Activated T-cell treated with anti-CD3 and anti-CD28 coated beads, Interleukin-2, amount 50 U/mL, for 4 hours (primary cell): Measurements from ENCODE around the gene RHOB. TPM values are rescaled to one million over a fixed set of nuclear protein-coding genes. Genes with fewer than 3 reads are reported as not detected.

Experiments
- ATAC-seq, 2 donors: fragments of 200-7000 bp; cut with Tn5 transposase; one replicate each; pipeline ENCODE4 v1.10.0; 2021
- DNase-seq: peaks from one replicate; pipeline ENCODE4 v3.0.0-alpha.2; 2020
- H3K27me3 Mint-ChIP-seq: one replicate; pipeline ENCODE4 v1.8.0; 2021; ENCODE audit warnings: low read depth, mixed read lengths
- H3K36me3 Mint-ChIP-seq: one replicate; pipeline ENCODE4 v1.8.0; 2022; ENCODE audit warnings: mixed read lengths; ENCODE audit not compliant: insufficient read depth
- H3K4me1 Mint-ChIP-seq: one replicate; pipeline ENCODE4 v1.8.0; 2021; ENCODE audit warnings: low read depth, mixed read lengths
- H3K4me3 Mint-ChIP-seq: one replicate; pipeline ENCODE4 v1.8.0; 2021; ENCODE audit warnings: mild to moderate bottlenecking, moderate library complexity, mixed read lengths
- H3K9me3 Mint-ChIP-seq: one replicate; pipeline ENCODE4 v1.8.0; 2021; ENCODE audit warnings: mixed read lengths
- total RNA-seq, 3 donors: library from RNA; stranded (reverse); gene quantifications; one replicate each; pipeline ENCODE4 v1.2.1, GENCODE V29; 2021

Gene RHOB
- 10 to 100 TPM; 14.2 to 14.6 (median 14.2) TPM for total RNA-seq

GRCh38 chr2:20446917-20447436 lies at the start of gene RHOB:
TSS of gene RHOB (plus strand) at chr2:20447074. CDS start at chr2:20447466, 392 bp downstream.
- no peaks in the 10 kb centered on the region for H3K36me3 Mint-ChIP-seq
- DNase-seq (peak; percentile 82), ATAC-seq (peak; percentile 98 to 99)
- H3K9me3 Mint-ChIP-seq = no peaks in the 10 kb centered on the region
- H3K4me3 Mint-ChIP-seq = peak within 1 kb of the TSS; percentile 79
- H3K27me3 Mint-ChIP-seq = peaks cover 23% of the 10 kb centered on the region
- H3K4me1 Mint-ChIP-seq = peaks cover 10% of the 10 kb centered on the region

- no peak overlapping the region for H3K4me3 Mint-ChIP-seq
- H3K36me3 Mint-ChIP-seq = no peaks in the 10 kb centered on the region
- H3K9me3 Mint-ChIP-seq = no peaks in the 10 kb centered on the region
- DNase-seq (no peak), ATAC-seq (no peak)
- no peaks in the 10 kb centered on the region for H3K4me1 Mint-ChIP-seq
- H3K27me3 Mint-ChIP-seq = peaks cover 8% of the 10 kb centered on the region
These were observed 48.9 kb upstream of the RHOB start for GRCh38 chr2:20397811-20398447.

- ATAC-seq = no peak
- DNase-seq = no peak
These were observed 47.8 kb upstream of the RHOB start for GRCh38 chr2:20398956-20399567.

GRCh38 chr2:20400306-20400705 lies 46.6 kb upstream of the RHOB start:
- no peaks in the 10 kb centered on the region for H3K4me1 Mint-ChIP-seq
- H3K4me3 Mint-ChIP-seq = no peak overlapping the region
- H3K27me3 Mint-ChIP-seq = peaks cover 8% of the 10 kb centered on the region
- DNase-seq (no peak), ATAC-seq (no peak)
- no peaks in the 10 kb centered on the region for H3K9me3 Mint-ChIP-seq
- H3K36me3 Mint-ChIP-seq = no peaks in the 10 kb centered on the region

More at GRCh38 chr2:20398956-20399567, 47.8 kb upstream of the RHOB start:
- Mint-ChIP-seq H3K27me3 (peaks cover 8% of the 10 kb centered on the region), H3K4me1 (no peaks in the 10 kb centered on the region), H3K4me3 (no peak overlapping the region), H3K36me3 (no peaks in the 10 kb centered on the region), H3K9me3 (no peaks in the 10 kb centered on the region)

- ATAC-seq (no peak), DNase-seq (no peak)
- Mint-ChIP-seq H3K36me3 (no peaks in the 10 kb centered on the region), H3K27me3 (peaks cover 7% of the 10 kb centered on the region), H3K9me3 (no peaks in the 10 kb centered on the region), H3K4me3 (no peak overlapping the region), H3K4me1 (no peaks in the 10 kb centered on the region)
These were observed 45.9 kb upstream of the RHOB start for GRCh38 chr2:20400787-20401488.

GRCh38 chr2:20401489-20401835 lies 45.4 kb upstream of the RHOB start:
- Mint-ChIP-seq H3K9me3 (no peaks in the 10 kb centered on the region), H3K27me3 (peaks cover 4% of the 10 kb centered on the region), H3K4me1 (no peaks in the 10 kb centered on the region), H3K36me3 (no peaks in the 10 kb centered on the region), H3K4me3 (no peak overlapping the region)
- ATAC-seq = no peak
- DNase-seq = no peak

GRCh38 chr2:20403774-20404312 lies 43.0 kb upstream of the RHOB start:
- peaks cover under 1% of the 10 kb centered on the region for H3K36me3 Mint-ChIP-seq
- H3K9me3 Mint-ChIP-seq = peaks cover 3% of the 10 kb centered on the region
- ATAC-seq (no peak), DNase-seq (no peak)
- no peaks in the 10 kb centered on the region for H3K4me1 Mint-ChIP-seq
- H3K27me3 Mint-ChIP-seq = peaks cover 2% of the 10 kb centered on the region
- H3K4me3 Mint-ChIP-seq = no peak overlapping the region

GRCh38 chr2:20404950-20405349 lies 41.9 kb upstream of the RHOB start:
- DNase-seq (no peak), ATAC-seq (no peak)
- H3K36me3 Mint-ChIP-seq = peaks cover 5% of the 10 kb centered on the region
- H3K27me3 Mint-ChIP-seq = peaks cover 2% of the 10 kb centered on the region
- no peak overlapping the region for H3K4me3 Mint-ChIP-seq
- H3K4me1 Mint-ChIP-seq = no peaks in the 10 kb centered on the region
- peaks cover 14% of the 10 kb centered on the region for H3K9me3 Mint-ChIP-seq

GRCh38 chr2:20409039-20409438 lies 37.8 kb upstream of the RHOB start:
- ATAC-seq (no peak), DNase-seq (no peak)
- H3K9me3 Mint-ChIP-seq = peaks cover 15% of the 10 kb centered on the region
- peaks cover 5% of the 10 kb centered on the region for H3K36me3 Mint-ChIP-seq
- H3K4me3 Mint-ChIP-seq = no peak overlapping the region
- H3K4me1 Mint-ChIP-seq = no peaks in the 10 kb centered on the region
- H3K27me3 Mint-ChIP-seq = peaks cover 2% of the 10 kb centered on the region

- H3K9me3 Mint-ChIP-seq = peaks cover 15% of the 10 kb centered on the region
- no peaks in the 10 kb centered on the region for H3K4me1 Mint-ChIP-seq
- H3K36me3 Mint-ChIP-seq = peaks cover 5% of the 10 kb centered on the region
- H3K4me3 Mint-ChIP-seq = no peak overlapping the region
- DNase-seq = no peak
- H3K27me3 Mint-ChIP-seq = peaks cover 8% of the 10 kb centered on the region
- ATAC-seq = no peak
These were observed 36.2 kb upstream of the RHOB start for GRCh38 chr2:20410556-20411277.

GRCh38 chr2:20411361-20411894 lies 35.4 kb upstream of the RHOB start:
- H3K4me1 Mint-ChIP-seq = no peaks in the 10 kb centered on the region
- peak; percentile 90 to 93 for ATAC-seq

GRCh38 chr2:20414806-20415205 lies 32.1 kb upstream of the RHOB start:
- ATAC-seq = no peak
- Mint-ChIP-seq H3K9me3 (peaks cover 3% of the 10 kb centered on the region), H3K27me3 (peaks cover 13% of the 10 kb centered on the region), H3K4me1 (no peaks in the 10 kb centered on the region), H3K36me3 (no peaks in the 10 kb centered on the region), H3K4me3 (no peak overlapping the region)
- no peak for DNase-seq

More at GRCh38 chr2:20411361-20411894, 35.4 kb upstream of the RHOB start:
- Mint-ChIP-seq H3K9me3 (peaks cover 15% of the 10 kb centered on the region), H3K36me3 (peaks cover 5% of the 10 kb centered on the region), H3K27me3 (peaks cover 12% of the 10 kb centered on the region), H3K4me3 (no peak overlapping the region)
- peak; percentile 57 for DNase-seq

- DNase-seq = no peak
- no peak for ATAC-seq
- no peak overlapping the region for H3K4me3 Mint-ChIP-seq
- no peaks in the 10 kb centered on the region for H3K4me1 Mint-ChIP-seq
- peaks cover 13% of the 10 kb centered on the region for H3K27me3 Mint-ChIP-seq
- no peaks in the 10 kb centered on the region for H3K9me3 Mint-ChIP-seq
- no peaks in the 10 kb centered on the region for H3K36me3 Mint-ChIP-seq
These were observed 31.4 kb upstream of the RHOB start for GRCh38 chr2:20415511-20415918.

GRCh38 chr2:20416723-20417122 lies 30.2 kb upstream of the RHOB start:
- H3K4me3 Mint-ChIP-seq = no peak overlapping the region
- H3K36me3 Mint-ChIP-seq = no peaks in the 10 kb centered on the region
- no peaks in the 10 kb centered on the region for H3K9me3 Mint-ChIP-seq
- ATAC-seq = no peak
- no peak for DNase-seq
- peaks cover 13% of the 10 kb centered on the region for H3K27me3 Mint-ChIP-seq
- no peaks in the 10 kb centered on the region for H3K4me1 Mint-ChIP-seq
